ENCODE results near the gene LRIG2. TPM values are rescaled to one million over a fixed set of nuclear protein-coding genes. Genes with fewer than 3 reads are reported as not detected.

Gene LRIG2
- total RNA-seq, 1 experiment from 2014 or later: 6.1 TPM

DNA sequence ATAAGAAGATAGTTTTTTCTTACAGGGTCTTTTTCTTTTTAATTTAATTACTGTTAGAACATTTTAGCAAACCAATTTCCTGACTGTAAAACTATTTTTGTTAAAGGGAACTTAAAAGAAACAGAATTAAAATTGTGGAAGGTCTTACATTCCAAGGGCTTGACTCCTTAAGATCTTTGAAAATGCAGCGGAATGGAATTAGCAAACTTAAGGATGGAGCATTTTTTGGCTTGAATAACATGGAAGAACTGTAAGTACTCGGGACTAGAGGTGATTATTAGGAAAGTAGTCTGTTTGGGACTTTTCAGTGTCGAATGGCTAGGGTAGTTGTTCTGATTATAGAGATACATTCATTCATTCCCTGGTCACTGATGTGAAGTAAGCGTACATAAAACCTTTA is 21.5 kb downstream of the LRIG2 start:
- Histone ChIP-seq H3F3A (ENCODE audit: low read length, unreplicated experiment) (no peaks in the 10 kb centered on the region), H3K4me3 (ENCODE audit: low read length) (no peak overlapping the region), H3K4me2 (ENCODE audit: low read length) (no peak overlapping the region), H3K9me2 (replicated peaks; ENCODE audit: low read length) (no peaks in the 10 kb centered on the region), H2AFZ (ENCODE audit: low read length) (no peak overlapping the region), H3K9ac (ENCODE audit: low read length) (no peak overlapping the region), H3K36me3 (ENCODE audit: low read depth, low read length) (peaks cover 40% of the 10 kb centered on the region), H3K4me1 (ENCODE audit: insufficient read depth, low read length) (no peaks in the 10 kb centered on the region), H3K27me3 (ENCODE audit: low read length) (no peaks in the 10 kb centered on the region), H3K9me3 (ENCODE audit: low read length) (no peaks in the 10 kb centered on the region), H4K20me1 (ENCODE audit: low read length) (no peaks in the 10 kb centered on the region), H3K79me2 (ENCODE audit: low read length) (peaks cover 16% of the 10 kb centered on the region), H3K27ac (ENCODE audit: low read length) (no peak overlapping the region)
- POLR2A ChIA-PET (ENCODE audit: unreplicated experiment): no interaction called here
- CTCF ChIA-PET: no interaction called here
- intact Hi-C loops (cut with micrococcal nuclease): no loop called here
- ATAC-seq (no peak), DNase-seq (no peak)
- BruUV-seq (replicated peaks): no TSS peak
- TF ChIP-seq, protein P1, sequence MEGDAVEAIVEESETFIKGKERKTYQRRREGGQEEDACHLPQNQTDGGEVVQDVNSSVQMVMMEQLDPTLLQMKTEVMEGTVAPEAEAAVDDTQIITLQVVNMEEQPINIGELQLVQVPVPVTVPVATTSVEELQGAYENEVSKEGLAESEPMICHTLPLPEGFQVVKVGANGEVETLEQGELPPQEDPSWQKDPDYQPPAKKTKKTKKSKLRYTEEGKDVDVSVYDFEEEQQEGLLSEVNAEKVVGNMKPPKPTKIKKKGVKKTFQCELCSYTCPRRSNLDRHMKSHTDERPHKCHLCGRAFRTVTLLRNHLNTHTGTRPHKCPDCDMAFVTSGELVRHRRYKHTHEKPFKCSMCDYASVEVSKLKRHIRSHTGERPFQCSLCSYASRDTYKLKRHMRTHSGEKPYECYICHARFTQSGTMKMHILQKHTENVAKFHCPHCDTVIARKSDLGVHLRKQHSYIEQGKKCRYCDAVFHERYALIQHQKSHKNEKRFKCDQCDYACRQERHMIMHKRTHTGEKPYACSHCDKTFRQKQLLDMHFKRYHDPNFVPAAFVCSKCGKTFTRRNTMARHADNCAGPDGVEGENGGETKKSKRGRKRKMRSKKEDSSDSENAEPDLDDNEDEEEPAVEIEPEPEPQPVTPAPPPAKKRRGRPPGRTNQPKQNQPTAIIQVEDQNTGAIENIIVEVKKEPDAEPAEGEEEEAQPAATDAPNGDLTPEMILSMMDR (conservative IDR thresholded peaks at IDR 0.05; ENCODE audit: low read depth, low read length): no peak
- TF ChIP-seq EZH2 (IDR thresholded peaks at IDR 0.05; ENCODE audit: low read length, unreplicated experiment): no peak
- TF ChIP-seq EZH2phosphoT487 (IDR thresholded peaks at IDR 0.05; ENCODE audit: borderline replicate concordance, low read length): no peak

DNA sequence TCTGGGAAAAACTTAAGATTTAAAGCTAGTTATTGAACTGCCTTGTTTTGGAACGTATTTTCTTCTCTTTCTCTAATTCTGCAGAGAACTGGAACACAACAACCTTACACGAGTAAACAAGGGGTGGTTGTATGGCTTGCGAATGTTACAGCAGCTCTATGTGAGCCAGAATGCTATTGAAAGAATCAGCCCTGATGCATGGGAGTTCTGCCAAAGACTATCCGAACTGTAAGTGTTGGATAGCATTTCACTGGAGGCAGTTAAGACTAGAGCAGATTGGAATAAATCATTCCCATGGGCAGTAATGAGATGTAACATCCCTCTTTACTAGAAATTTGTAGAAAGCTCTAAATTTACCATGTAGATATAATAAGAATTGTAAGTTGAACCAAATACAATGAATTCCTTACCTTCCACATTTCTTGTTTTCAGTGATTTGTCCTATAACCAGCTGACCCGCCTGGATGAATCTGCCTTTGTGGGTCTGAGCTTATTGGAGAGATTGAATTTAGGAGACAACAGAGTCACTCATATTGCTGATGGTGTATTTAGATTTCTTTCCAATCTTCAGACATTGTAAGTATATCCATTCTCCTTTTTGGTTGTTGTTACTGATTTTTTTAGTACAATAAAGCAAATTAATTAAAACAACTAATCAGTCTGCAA is 22.9 kb downstream of the LRIG2 start:
- no peak overlapping the region for H3K27ac ChIP-seq (ENCODE audit: low read length)
- H3K27me3 ChIP-seq (ENCODE audit: low read length): no peaks in the 10 kb centered on the region
- CTCF ChIA-PET: no interaction called here
- no TSS peak for BruUV-seq (replicated peaks)
- no peaks in the 10 kb centered on the region for H3K4me1 ChIP-seq (ENCODE audit: insufficient read depth, low read length)
- no peaks in the 10 kb centered on the region for H3K9me2 ChIP-seq (replicated peaks; ENCODE audit: low read length)
- H4K20me1 ChIP-seq (ENCODE audit: low read length): no peaks in the 10 kb centered on the region
- no peak overlapping the region for H3K4me3 ChIP-seq (ENCODE audit: low read length)
- H3K79me2 ChIP-seq (ENCODE audit: low read length): peaks cover 10% of the 10 kb centered on the region; the same call in 1 of the 2 replicates
- intact Hi-C loops (cut with micrococcal nuclease): no loop called here
- DNase-seq: no peak
- no peak for ATAC-seq
- POLR2A ChIA-PET (ENCODE audit: unreplicated experiment): no interaction called here
- peaks cover 52% of the 10 kb centered on the region for H3K36me3 ChIP-seq (ENCODE audit: low read depth, low read length)
- H3K4me2 ChIP-seq (ENCODE audit: low read length): no peak overlapping the region
- H3F3A ChIP-seq (ENCODE audit: low read length, unreplicated experiment): no peaks in the 10 kb centered on the region
- no peaks in the 10 kb centered on the region for H3K9me3 ChIP-seq (ENCODE audit: low read length)
- no peak overlapping the region for H3K9ac ChIP-seq (ENCODE audit: low read length)
- no peak overlapping the region for H2AFZ ChIP-seq (ENCODE audit: low read length)
- TF ChIP-seq, protein P1 (conservative IDR thresholded peaks at IDR 0.05; ENCODE audit: low read depth, low read length): no peak
- TF ChIP-seq EZH2 (IDR thresholded peaks at IDR 0.05; ENCODE audit: low read length, unreplicated experiment): no peak
- no peak for TF ChIP-seq EZH2phosphoT487 (IDR thresholded peaks at IDR 0.05; ENCODE audit: borderline replicate concordance, low read length)

GRCh38 chr1:113096493-113096892 is 23.5 kb downstream of the LRIG2 start:
- H3F3A ChIP-seq (ENCODE audit: low read length, unreplicated experiment): no peaks in the 10 kb centered on the region
- ATAC-seq: no peak
- H3K79me2 ChIP-seq (ENCODE audit: low read length): peaks cover 5% of the 10 kb centered on the region; the same call in 1 of the 2 replicates
- peaks cover 55% of the 10 kb centered on the region for H3K36me3 ChIP-seq (ENCODE audit: low read depth, low read length)
- no peak overlapping the region for H3K27ac ChIP-seq (ENCODE audit: low read length)
- peaks cover 3% of the 10 kb centered on the region; the same call in 1 of the 2 replicates for H3K4me1 ChIP-seq (ENCODE audit: insufficient read depth, low read length)
- H3K4me2 ChIP-seq (ENCODE audit: low read length): no peak overlapping the region
- CTCF ChIA-PET: no interaction called here
- intact Hi-C loops (cut with micrococcal nuclease): no loop called here
- BruUV-seq (replicated peaks): no TSS peak
- H3K27me3 ChIP-seq (ENCODE audit: low read length): no peaks in the 10 kb centered on the region
- H3K9ac ChIP-seq (ENCODE audit: low read length): no peak overlapping the region
- POLR2A ChIA-PET (ENCODE audit: unreplicated experiment): no interaction called here
- H3K9me2 ChIP-seq (replicated peaks; ENCODE audit: low read length): no peaks in the 10 kb centered on the region
- H3K4me3 ChIP-seq (ENCODE audit: low read length): no peak overlapping the region
- TF ChIP-seq, protein P1 (conservative IDR thresholded peaks at IDR 0.05; ENCODE audit: low read depth, low read length): no peak
- TF ChIP-seq EZH2 (IDR thresholded peaks at IDR 0.05; ENCODE audit: low read length, unreplicated experiment) (no peak), EZH2phosphoT487 (IDR thresholded peaks at IDR 0.05; ENCODE audit: borderline replicate concordance, low read length) (no peak)
- no peaks in the 10 kb centered on the region for H4K20me1 ChIP-seq (ENCODE audit: low read length)
- DNase-seq: no peak
- H2AFZ ChIP-seq (ENCODE audit: low read length): no peak overlapping the region
- H3K9me3 ChIP-seq (ENCODE audit: low read length): no peaks in the 10 kb centered on the region

All from PC-3 (cell line).